Measurements from ENCODE around the gene DPPA3.
"Not testable (repeated sequence)": the region's sequence is repeated elsewhere in the genome, so short reads cannot be mapped to it uniquely, and the experiment has no call there.

The DPPA3 gene

GRCh38 chr12:7711133-7711532 is at the start of gene DPPA3:
Gene DPPA3 (plus strand): TSS chr12:7711433. CDS start chr12:7711571, 138 bp downstream.
- no peak for FAIRE-seq

DNA sequence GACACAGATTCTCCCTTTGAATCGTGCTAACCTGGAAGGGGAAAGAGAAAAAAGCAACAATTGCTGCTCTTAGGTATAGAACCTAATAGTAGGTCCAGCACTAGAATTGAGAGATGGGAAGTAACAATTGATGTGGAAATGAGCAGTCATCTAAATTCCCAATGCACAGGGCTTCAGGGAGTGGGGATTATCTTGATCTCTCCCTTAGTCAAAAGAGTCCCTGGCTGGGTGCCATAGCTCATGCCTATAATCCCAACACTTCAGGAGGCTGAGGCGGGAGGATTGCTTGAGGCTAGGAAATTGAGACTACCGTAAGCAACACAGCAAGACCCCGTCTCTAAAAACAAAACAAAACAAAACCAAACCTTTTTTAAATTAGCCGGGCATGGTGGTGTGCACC is 49.5 kb upstream of the DPPA3 start:
- no peak for FAIRE-seq

GRCh38 chr12:7666595-7666994 is 44.6 kb upstream of the DPPA3 start:
- FAIRE-seq: no peak

- FAIRE-seq: peak; percentile 34
Observed at GRCh38 chr12:7667125-7667524, 44.1 kb upstream of the DPPA3 start.

DNA sequence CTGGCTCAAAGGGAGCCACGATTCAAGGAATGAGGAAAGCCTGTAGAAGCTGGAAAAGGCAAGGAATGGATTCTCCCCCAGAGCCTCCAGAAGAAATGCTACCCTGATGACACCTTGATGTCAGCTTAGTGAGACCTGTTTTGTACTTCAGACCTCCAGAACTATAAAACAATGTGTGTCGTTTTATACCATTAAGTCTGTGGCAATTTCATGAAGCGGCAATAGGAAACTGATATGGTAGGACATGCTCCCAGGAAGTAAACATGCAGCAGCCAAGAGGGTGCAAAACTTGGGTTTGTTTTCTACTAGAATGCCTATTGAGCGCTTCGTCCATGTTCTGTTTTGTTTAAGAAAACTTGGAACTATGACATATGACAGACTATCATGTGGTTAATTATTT is 43.1 kb upstream of the DPPA3 start:
- no peak for FAIRE-seq

DNA sequence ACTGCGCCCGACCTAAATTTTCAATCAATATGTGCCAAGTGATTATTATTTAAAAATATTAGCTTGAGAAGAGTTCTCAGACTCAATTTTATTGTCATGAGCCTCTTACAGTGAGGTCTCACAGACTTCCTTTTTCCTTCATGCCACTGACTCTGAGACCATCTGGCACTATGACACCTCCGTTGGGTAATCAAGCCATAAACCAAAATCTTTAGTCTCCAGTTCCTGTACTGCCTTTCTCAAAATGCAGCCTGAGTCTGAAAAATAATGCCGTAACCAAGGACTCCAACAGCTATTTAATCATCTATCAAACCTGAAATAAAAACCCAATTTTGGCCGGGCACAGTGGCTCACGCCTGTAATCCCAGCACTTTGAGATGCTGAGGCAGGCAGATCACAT is 35.8 kb upstream of the DPPA3 start:
- not testable (repeated sequence) for FAIRE-seq

DNA sequence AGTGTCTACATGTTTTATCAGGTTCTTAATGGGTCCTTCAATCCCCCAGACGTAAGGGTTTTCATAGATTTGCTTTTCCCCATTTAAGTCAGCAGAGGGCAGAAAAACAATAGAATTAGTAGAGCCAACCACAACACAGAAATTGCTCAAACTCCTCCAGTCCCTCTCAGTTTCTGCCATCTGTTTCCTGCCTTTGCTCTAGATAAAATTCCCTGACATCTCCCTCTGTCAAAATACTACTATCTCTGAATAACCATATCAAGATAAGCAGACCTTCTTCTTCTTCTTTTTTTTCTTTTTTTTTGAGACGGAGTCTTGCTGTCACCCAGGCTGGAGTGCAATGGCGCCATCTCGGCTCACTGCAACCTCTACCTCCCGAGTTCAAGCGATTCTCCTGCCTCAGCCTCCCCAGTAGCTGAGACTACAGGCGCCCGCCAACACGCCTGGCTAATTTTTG is 33.8 kb upstream of the DPPA3 start:
- not testable (repeated sequence) for FAIRE-seq

GRCh38 chr12:7678744-7679143 is 32.5 kb upstream of the DPPA3 start:
- no peak for FAIRE-seq

DNA sequence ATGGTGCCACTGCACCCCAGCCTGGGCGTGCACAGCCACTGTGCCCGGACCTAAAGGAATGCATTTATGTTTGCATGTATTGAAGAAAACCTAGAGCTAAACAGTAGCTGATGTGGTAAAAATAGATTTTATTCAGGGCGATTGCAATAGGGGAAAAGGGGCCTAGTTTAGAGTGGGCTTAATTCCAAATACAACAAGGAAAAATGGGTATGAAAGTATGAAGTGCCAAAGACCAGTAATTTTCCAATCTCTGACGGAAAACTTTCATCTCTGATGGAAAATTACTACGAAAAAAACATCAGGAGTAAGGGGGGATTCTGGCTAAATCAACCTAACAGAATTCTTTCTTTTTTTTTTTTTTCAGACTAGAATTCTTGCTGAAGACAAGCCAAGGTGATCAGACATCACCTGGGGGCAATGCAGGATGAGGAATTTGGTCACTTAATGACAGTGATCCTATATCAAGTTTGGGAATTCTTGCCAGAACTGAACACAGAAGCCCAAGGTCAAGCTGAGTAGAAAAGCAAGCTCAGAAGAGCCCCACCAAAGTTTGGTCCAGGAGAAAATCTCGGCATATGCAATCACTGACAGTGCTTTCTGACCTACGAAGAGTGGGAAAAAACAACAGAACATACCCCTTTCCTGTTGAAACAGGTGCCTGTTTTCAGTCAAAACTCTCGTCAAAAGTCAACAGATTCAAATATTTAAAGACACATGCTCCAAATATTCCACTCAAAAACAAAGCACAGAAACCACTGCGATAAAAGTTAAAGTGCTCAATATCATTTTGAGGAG is 31.8 kb upstream of the DPPA3 start:
- no peak for FAIRE-seq

- no peak for FAIRE-seq
Observed at GRCh38 chr12:7681535-7681934, 29.7 kb upstream of the DPPA3 start.

DNA sequence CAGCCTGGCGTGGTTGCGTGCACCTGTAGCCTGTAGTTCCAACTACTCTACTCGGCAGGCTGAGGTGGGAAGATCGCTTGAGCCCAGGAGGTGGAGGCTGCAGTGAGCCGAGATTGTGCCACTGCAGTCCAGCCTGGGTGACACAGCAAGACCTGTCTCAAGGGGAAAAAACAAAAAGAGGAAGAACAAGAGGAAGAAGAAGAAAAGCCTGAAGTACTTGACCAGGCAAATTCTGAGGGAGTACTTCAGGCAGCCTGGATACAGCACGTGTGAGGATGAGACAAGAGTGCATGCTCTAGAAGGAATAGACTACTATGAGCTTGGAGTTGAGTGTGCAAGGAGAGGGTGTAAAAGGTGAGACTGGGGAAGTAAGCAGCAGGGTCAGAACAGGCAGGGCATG is 17.4 kb upstream of the DPPA3 start:
- no peak for FAIRE-seq

GRCh38 chr12:7694556-7695236 is 16.5 kb upstream of the DPPA3 start:
- no peak for FAIRE-seq

GRCh38 chr12:7695237-7695560 is 16.0 kb upstream of the DPPA3 start:
- no peak for FAIRE-seq

GRCh38 chr12:7695566-7696197 is 15.6 kb upstream of the DPPA3 start, which contains the start of gene GDF3:
Gene GDF3 (minus strand): TSS chr12:7695775. CDS start chr12:7695728, 47 bp downstream.
- no peak for FAIRE-seq

DNA sequence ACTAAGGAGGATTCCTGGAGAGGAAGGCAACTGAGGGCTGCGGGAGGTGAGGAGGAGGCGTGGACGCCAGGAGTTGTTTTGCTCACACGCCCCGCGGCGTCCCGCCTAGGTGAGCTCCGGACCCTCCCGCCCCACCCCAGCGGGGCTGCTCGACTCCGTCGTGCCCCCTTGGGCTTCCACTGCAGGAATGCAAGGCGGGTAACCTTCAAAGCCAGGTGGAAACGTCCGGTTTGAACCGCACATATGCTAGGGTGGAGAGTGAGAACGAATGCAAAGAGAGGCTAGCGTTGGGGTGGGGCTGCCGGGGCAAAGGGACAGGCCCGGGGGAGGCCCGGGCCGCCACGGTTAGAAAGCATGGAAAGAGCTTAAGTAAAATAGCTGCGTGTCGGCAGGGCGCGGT is 5.4 kb upstream of the DPPA3 start:
- no peak for FAIRE-seq

- FAIRE-seq: no peak
Observed at GRCh38 chr12:7709969-7710675, 1.1 kb upstream of the DPPA3 start.

- no peak for FAIRE-seq
Observed at GRCh38 chr12:7712841-7713442, 1.7 kb downstream of the DPPA3 start.

DNA sequence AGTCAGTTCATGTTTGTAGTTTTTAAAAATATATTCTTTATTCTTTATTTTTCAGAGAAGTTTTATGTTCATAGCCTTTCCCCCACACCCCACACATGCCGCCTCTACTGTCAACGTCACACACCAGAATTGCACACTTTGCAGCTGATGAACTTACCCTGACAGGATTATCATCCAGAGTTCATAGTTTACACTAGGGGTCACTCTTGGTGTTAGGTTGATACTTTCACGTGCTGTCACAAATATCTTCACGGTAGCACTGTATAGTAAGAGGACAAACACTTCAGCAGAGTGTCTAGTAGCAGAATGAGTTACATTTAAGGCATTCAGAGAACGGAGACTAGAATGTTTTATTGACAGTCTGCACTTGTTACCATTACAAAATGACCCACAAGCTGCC is 5.1 kb downstream of the DPPA3 start:
- no peak for FAIRE-seq

DNA sequence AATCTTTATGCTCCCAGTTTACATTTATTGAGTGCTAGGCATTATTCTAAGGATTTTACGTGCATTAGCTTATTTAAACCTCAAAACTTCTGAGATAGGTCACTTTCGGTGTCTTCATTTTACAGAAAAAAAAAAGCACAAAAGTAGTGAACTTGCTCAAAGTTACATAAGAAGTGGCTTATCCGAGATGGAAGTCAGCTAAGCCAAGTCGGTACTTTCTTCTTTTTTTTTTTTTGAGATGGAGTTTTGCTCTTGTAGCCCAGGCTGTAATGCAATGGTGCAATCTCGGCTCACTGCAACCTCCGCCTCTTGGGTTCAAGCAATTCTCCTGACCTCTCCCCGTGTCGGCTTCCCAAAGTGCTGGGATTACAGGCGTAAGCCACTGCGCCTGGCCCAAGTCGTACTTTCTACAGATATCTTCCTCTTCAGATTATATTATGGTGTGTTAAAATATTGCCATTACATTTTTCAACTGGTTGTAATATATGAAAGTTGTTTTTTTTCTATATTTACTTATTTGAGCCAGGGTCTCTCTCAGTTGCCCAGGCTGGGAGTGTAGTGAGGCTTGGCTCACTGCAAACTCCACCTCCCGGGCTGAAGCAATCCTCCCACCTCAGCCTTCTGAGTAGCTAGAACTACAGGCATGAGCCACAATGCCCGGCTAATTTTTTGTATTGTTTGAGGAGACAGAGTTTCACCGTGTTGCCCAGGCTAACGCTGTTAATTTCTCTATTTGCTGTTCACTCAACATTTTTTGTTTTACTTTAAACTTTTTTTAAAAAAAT is 8.9 kb downstream of the DPPA3 start:
- no peak for FAIRE-seq

GRCh38 chr12:7723926-7724325 is 12.7 kb downstream of the DPPA3 start:
- FAIRE-seq: no peak

DNA sequence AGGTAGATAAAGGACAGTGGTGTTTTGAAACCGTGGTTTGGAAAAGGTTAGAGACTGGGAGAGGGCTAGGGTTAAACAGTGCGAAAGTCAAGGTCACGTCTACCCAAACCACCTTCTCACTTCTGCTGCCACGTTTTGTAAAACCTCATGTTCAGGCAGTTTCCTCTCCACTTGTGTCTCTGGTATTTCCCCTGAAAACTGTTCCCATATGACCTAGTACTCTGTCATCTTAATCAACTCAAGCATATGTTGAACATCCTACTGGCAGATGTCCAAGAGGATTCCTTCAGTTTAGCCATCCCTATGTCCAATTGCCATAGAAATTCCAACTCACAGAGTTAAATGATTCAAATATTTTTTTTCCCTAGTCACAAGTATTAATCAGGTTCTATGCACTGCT is 18.5 kb downstream of the DPPA3 start:
- FAIRE-seq: no peak

DNA sequence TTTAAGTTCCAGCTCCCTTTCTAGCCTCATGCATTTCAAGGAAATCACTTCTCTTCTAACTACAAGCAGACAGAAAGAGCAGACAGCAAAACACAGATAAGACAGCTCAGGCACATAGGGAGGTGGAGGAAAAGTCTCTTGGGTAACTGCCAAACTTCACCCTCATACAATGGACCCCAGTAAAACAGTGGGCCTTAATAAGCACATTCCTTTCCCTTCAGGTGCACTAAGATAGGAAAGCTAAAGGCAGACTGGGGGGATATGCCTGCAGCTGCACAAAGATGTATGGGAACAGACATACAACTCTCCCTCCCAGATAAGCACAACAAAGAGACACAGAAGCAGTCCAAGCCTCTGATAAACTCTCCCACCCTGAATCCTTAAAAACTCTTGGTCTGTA is 19.8 kb downstream of the DPPA3 start:
- not testable (repeated sequence) for FAIRE-seq
